ENCODE results near the gene DDC.

Gene DDC

GRCh38 chr7:50491943-50492342 lies 73.3 kb downstream of the DDC start:
- no peak for DNase-seq (ENCODE audit: low read depth in 4 of 4, low spot score in 1 of 4)

- DNase-seq (ENCODE audit: low read depth in 4 of 4, low spot score in 1 of 4): no peak
These were observed 74.0 kb downstream of the DDC start for GRCh38 chr7:50491209-50491608.

- DNase-seq (ENCODE audit: low read depth in 4 of 4, low spot score in 1 of 4): no peak
These were observed 76.8 kb downstream of the DDC start for GRCh38 chr7:50488379-50488778.

GRCh38 chr7:50486512-50486911 lies 78.7 kb downstream of the DDC start:
- no peak for DNase-seq (ENCODE audit: low read depth in 4 of 4, low spot score in 1 of 4)

GRCh38 chr7:50481867-50482266 lies 83.3 kb downstream of the DDC start:
- no peak for DNase-seq (ENCODE audit: low read depth in 4 of 4, low spot score in 1 of 4)

- no peak for DNase-seq (ENCODE audit: low read depth in 4 of 4, low spot score in 1 of 4)
These were observed 84.4 kb downstream of the DDC start for GRCh38 chr7:50480797-50481196.

GRCh38 chr7:50479743-50480517 lies 85.3 kb downstream of the DDC start:
- no peak for DNase-seq (ENCODE audit: low read depth in 4 of 4, low spot score in 1 of 4)

GRCh38 chr7:50477640-50478039 lies 87.6 kb downstream of the DDC start:
- no peak for DNase-seq (ENCODE audit: low read depth in 4 of 4, low spot score in 1 of 4)

- no peak for DNase-seq (ENCODE audit: low read depth in 4 of 4, low spot score in 1 of 4)
These were observed 88.1 kb downstream of the DDC start for GRCh38 chr7:50476953-50477625.

- DNase-seq (ENCODE audit: low read depth in 4 of 4, low spot score in 1 of 4): no peak
These were observed 89.9 kb downstream of the DDC start for GRCh38 chr7:50475340-50475739.

- no peak for DNase-seq (ENCODE audit: low read depth in 4 of 4, low spot score in 1 of 4)
These were observed 90.6 kb downstream of the DDC start for GRCh38 chr7:50474382-50475160.

GRCh38 chr7:50473531-50473930 lies 91.7 kb downstream of the DDC start:
- no peak for DNase-seq (ENCODE audit: low read depth in 4 of 4, low spot score in 1 of 4)

- no peak for DNase-seq (ENCODE audit: low read depth in 4 of 4, low spot score in 1 of 4)
These were observed 92.8 kb downstream of the DDC start for GRCh38 chr7:50472427-50472826.

- no peak for DNase-seq (ENCODE audit: low read depth in 4 of 4, low spot score in 1 of 4)
These were observed 93.2 kb downstream of the DDC start for GRCh38 chr7:50471970-50472369.

- DNase-seq (ENCODE audit: low read depth in 4 of 4, low spot score in 1 of 4): no peak
These were observed 94.7 kb downstream of the DDC start for GRCh38 chr7:50470250-50471163.

GRCh38 chr7:50469181-50469580 lies 96.0 kb downstream of the DDC start:
- DNase-seq (ENCODE audit: low read depth in 4 of 4, low spot score in 1 of 4): no peak

- DNase-seq (ENCODE audit: low read depth in 4 of 4, low spot score in 1 of 4): peak; percentile 59 to 79 (median 72)
These were observed 97.2 kb downstream of the DDC start for GRCh38 chr7:50467817-50468610.

GRCh38 chr7:50466815-50467585 lies 98.2 kb downstream of the DDC start:
- DNase-seq (ENCODE audit: low read depth in 4 of 4, low spot score in 1 of 4): no peak

GRCh38 chr7:50463035-50463434 lies 102.2 kb downstream of the DDC start:
- DNase-seq (ENCODE audit: low read depth in 4 of 4, low spot score in 1 of 4): no peak
